ENCODE results near the gene ISG20. TPM values are rescaled to one million over a fixed set of nuclear protein-coding genes. Genes with fewer than 3 reads are reported as not detected.
A peak's percentile ranks its signal among the peaks of the same experiment; 100 is the strongest.

Gene ISG20
- total RNA-seq, 1 donor from 2014 or later, result 15.9 TPM

DNA sequence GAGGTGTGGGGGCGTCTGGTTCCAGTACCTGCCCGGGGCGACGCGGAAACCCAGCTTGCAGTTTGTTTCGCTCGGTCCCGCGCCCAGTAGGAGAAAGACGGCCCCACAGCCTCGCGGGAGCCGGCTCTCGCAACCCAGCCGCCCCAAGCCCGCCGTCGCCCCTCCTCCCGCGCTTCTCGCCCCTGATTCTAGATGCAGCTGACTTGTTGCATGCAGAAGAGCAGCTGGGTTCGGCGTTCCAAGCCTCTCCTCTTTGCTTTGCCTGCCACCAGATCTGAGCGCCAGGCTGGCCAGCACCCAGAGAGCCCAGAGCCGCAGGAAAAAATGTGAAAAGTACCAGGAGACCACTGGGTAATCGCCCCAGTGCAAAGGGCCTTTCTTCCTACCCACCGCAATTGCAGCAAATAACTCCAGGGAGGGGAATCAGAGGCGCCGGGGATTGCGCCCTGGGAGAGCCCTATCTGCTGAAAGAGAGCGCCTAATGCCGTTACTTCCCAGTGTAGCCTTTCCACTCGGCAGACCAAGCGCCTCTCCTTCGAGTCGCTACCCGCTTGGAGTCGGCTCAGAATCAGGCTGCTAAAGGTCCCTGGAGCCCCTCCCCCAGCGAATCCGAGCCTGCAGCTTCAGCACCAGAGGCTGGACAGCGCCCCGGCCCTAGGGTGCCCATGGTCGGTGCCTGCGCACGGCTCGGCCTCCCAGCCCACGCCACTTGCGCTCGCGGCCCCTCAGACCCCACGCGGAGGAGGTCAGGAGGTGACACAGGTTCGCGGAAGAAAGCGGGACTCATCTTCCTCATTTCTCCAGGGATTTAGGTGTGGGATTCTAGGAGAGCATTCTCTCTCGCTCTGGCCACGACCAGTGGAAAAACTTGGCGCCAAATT lies 33.4 kb upstream of the ISG20 start:
- Histone ChIP-seq H3K27me3 (ENCODE audit: insufficient read depth, low read length) (peaks cover 63% of the 10 kb centered on the region), H3K4me1 (ENCODE audit: insufficient read depth, low read length) (peaks cover 4% of the 10 kb centered on the region), H3K9me3 (ENCODE audit: insufficient read depth, low read depth, low read length) (no peaks in the 10 kb centered on the region), H2AFZ (ENCODE audit: low read depth, low read length) (no peak overlapping the region), H3K36me3 (ENCODE audit: insufficient read depth, low read length) (no peaks in the 10 kb centered on the region), H3K27ac (ENCODE audit: low read depth, low read length) (no peak overlapping the region), H4K20me1 (ENCODE audit: insufficient read depth, low read length) (no peaks in the 10 kb centered on the region), H3K4me2 (ENCODE audit: low read length) (peak overlapping the region; percentile 60), H3K9ac (ENCODE audit: low read length) (no peak overlapping the region), H3K4me3 (ENCODE audit: insufficient read depth, low read depth, low read length) (no peak overlapping the region), H3K79me2 (ENCODE audit: insufficient read depth, low read length) (no peaks in the 10 kb centered on the region)
- H3K27me3 Mint-ChIP-seq (ENCODE audit: low read depth, unreplicated experiment), result peaks cover 71% of the 10 kb centered on the region
- H3K4me1 Mint-ChIP-seq (ENCODE audit: low read depth, unreplicated experiment), result peaks cover 8% of the 10 kb centered on the region
- H3K36me3 Mint-ChIP-seq (ENCODE audit: low read depth, unreplicated experiment), result no peaks in the 10 kb centered on the region
- no peak for FAIRE-seq
- H3K4me3 Mint-ChIP-seq (ENCODE audit: unreplicated experiment), result peak overlapping the region; percentile 71
- DNase-seq (ENCODE audit: low read depth), result no peak
- TF ChIP-seq EZH2 (IDR thresholded peaks at IDR 0.05; ENCODE audit: insufficient read depth, low read length), result peak; percentile 92
- TF ChIP-seq, protein P1, sequence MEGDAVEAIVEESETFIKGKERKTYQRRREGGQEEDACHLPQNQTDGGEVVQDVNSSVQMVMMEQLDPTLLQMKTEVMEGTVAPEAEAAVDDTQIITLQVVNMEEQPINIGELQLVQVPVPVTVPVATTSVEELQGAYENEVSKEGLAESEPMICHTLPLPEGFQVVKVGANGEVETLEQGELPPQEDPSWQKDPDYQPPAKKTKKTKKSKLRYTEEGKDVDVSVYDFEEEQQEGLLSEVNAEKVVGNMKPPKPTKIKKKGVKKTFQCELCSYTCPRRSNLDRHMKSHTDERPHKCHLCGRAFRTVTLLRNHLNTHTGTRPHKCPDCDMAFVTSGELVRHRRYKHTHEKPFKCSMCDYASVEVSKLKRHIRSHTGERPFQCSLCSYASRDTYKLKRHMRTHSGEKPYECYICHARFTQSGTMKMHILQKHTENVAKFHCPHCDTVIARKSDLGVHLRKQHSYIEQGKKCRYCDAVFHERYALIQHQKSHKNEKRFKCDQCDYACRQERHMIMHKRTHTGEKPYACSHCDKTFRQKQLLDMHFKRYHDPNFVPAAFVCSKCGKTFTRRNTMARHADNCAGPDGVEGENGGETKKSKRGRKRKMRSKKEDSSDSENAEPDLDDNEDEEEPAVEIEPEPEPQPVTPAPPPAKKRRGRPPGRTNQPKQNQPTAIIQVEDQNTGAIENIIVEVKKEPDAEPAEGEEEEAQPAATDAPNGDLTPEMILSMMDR (IDR thresholded peaks at IDR 0.05; ENCODE audit: insufficient read depth, low read depth, low read length), result no peak
- peaks cover 3% of the 10 kb centered on the region for H3K9me3 Mint-ChIP-seq (ENCODE audit: unreplicated experiment)
- no peak overlapping the region for H3K27ac Mint-ChIP-seq (ENCODE audit: unreplicated experiment)

DNA sequence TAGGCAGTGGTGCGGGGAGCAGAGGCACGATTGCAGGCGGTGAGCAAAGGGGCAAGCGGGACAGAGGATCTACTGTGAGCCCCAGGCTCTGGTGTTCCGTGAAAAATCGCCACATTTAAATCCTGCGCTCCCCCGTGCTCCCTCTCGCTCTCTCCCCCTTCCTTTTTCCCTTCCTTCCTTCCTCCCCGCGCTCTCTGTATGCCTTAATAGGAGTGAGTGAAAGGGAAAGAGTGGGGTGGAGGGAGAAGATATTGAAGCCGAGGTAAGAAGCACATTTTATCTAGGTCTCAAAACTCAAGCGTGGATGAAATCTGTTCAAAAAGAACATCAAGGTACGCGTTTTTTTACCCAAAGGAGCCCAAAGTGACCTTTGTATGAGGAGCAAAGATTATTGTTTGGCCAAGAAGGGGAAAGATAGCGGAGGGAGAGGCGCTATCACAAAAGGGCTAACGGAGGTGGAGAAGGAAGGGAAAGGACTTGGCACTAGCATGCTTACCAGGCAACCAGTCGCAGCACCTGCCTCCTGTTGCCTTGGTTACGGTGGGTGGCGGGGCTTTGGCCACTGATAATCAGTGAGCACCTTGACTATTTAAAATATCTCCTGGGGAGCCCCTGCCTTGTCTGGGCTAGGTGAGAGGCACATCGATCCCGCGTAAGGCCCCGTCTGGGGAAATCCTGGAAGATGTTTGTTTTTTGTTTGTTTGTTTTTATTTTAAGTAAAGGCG lies 32.6 kb upstream of the ISG20 start:
- no peak overlapping the region for H3K27ac Mint-ChIP-seq (ENCODE audit: unreplicated experiment)
- H3K27ac ChIP-seq (ENCODE audit: low read depth, low read length), result no peak overlapping the region
- no peaks in the 10 kb centered on the region for H4K20me1 ChIP-seq (ENCODE audit: insufficient read depth, low read length)
- peaks cover 75% of the 10 kb centered on the region for H3K27me3 Mint-ChIP-seq (ENCODE audit: low read depth, unreplicated experiment)
- TF ChIP-seq EZH2 (IDR thresholded peaks at IDR 0.05; ENCODE audit: insufficient read depth, low read length), result peak; percentile 3
- TF ChIP-seq, protein P1 (IDR thresholded peaks at IDR 0.05; ENCODE audit: insufficient read depth, low read depth, low read length), result no peak
- no peak overlapping the region for H3K9ac ChIP-seq (ENCODE audit: low read length)
- H3K4me2 ChIP-seq (ENCODE audit: low read length), result peak overlapping the region; percentile 60
- H3K9me3 ChIP-seq (ENCODE audit: insufficient read depth, low read depth, low read length), result no peaks in the 10 kb centered on the region
- no peak overlapping the region for H2AFZ ChIP-seq (ENCODE audit: low read depth, low read length)
- peaks cover 63% of the 10 kb centered on the region for H3K27me3 ChIP-seq (ENCODE audit: insufficient read depth, low read length)
- H3K4me1 Mint-ChIP-seq (ENCODE audit: low read depth, unreplicated experiment), result peaks cover 13% of the 10 kb centered on the region
- no peaks in the 10 kb centered on the region for H3K36me3 Mint-ChIP-seq (ENCODE audit: low read depth, unreplicated experiment)
- H3K36me3 ChIP-seq (ENCODE audit: insufficient read depth, low read length), result no peaks in the 10 kb centered on the region
- no peak for DNase-seq (ENCODE audit: low read depth)
- peaks cover 4% of the 10 kb centered on the region for H3K4me1 ChIP-seq (ENCODE audit: insufficient read depth, low read length)
- no peak overlapping the region for H3K4me3 Mint-ChIP-seq (ENCODE audit: unreplicated experiment)
- FAIRE-seq, result no peak
- H3K79me2 ChIP-seq (ENCODE audit: insufficient read depth, low read length), result no peaks in the 10 kb centered on the region
- H3K4me3 ChIP-seq (ENCODE audit: insufficient read depth, low read depth, low read length), result no peak overlapping the region
- H3K9me3 Mint-ChIP-seq (ENCODE audit: unreplicated experiment), result peaks cover 3% of the 10 kb centered on the region
